ENCODE data around the gene TPM1.

Gene TPM1

DNA sequence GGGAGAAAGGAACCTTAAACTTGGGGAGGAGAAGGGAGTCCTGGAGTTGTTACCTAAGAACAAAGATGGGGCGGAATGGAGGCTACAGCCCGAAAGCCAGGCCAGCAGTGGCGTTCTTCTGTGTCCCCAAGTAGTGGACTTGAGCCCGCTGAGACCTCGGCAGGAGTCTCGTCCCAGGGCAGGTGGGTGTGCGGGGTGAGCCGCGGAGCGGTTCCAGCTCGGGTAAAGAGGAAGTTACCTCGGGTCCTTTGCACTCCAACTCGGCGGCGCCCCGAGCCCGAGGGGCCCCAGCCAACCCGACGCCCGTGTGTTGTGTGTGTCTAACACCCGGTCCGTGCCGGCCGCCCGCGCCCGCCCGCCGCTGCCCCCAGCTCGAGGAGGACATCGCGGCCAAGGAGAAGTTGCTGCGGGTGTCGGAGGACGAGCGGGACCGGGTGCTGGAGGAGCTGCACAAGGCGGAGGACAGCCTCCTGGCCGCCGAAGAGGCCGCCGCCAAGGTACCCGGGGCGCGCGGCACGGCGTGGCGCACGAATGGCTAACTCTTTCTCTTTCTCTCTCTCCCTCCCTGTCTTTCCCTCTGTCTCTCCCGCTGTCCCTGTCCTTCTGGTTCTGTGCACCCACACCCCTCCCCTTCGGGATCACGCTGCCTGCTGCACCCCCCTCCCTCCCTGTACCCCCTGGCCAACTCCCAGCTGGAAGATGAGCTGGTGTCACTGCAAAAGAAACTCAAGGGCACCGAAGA is 959 bp downstream of the TPM1 start:
- TF ChIP-seq, protein P1, sequence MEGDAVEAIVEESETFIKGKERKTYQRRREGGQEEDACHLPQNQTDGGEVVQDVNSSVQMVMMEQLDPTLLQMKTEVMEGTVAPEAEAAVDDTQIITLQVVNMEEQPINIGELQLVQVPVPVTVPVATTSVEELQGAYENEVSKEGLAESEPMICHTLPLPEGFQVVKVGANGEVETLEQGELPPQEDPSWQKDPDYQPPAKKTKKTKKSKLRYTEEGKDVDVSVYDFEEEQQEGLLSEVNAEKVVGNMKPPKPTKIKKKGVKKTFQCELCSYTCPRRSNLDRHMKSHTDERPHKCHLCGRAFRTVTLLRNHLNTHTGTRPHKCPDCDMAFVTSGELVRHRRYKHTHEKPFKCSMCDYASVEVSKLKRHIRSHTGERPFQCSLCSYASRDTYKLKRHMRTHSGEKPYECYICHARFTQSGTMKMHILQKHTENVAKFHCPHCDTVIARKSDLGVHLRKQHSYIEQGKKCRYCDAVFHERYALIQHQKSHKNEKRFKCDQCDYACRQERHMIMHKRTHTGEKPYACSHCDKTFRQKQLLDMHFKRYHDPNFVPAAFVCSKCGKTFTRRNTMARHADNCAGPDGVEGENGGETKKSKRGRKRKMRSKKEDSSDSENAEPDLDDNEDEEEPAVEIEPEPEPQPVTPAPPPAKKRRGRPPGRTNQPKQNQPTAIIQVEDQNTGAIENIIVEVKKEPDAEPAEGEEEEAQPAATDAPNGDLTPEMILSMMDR (conservative IDR thresholded peaks at IDR 0.05; ENCODE audit: control insufficient read depth, insufficient read depth, low read depth, low read length), result no peak
- no peak for DNase-seq (ENCODE audit: low read depth)
- peak overlapping the region; percentile 69 for H3K4me3 ChIP-seq (ENCODE audit: control insufficient read depth, low read depth, low read length)

DNA sequence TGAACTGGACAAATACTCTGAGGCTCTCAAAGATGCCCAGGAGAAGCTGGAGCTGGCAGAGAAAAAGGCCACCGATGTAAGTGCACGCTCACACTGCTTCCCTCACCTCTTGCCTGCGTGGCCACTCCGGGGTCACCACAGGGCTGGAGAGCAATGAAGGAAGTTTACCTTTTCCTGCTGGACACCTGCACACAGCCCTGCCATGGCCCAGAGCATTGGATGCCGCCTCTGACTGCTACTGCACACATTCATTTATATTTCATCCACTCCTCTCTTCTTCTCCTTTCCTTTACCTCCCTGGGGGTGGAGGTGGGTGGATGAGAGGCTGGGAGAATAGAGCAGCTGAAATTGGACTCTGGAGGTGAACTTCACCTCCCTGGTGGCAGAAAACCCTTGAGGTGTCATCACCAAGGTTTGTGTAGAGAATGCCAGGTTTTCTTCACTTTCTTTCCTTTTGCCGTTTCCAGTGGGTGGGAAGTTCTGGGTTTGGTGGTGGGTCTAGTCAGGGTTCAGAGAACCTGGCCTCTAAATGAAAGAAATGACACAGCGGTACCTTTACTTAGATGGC is 1.6 kb downstream of the TPM1 start:
- no peak for DNase-seq (ENCODE audit: low read depth)
- peak overlapping the region; percentile 69 for H3K4me3 ChIP-seq (ENCODE audit: control insufficient read depth, low read depth, low read length)
- TF ChIP-seq, protein P1 (conservative IDR thresholded peaks at IDR 0.05; ENCODE audit: control insufficient read depth, insufficient read depth, low read depth, low read length), result no peak

DNA sequence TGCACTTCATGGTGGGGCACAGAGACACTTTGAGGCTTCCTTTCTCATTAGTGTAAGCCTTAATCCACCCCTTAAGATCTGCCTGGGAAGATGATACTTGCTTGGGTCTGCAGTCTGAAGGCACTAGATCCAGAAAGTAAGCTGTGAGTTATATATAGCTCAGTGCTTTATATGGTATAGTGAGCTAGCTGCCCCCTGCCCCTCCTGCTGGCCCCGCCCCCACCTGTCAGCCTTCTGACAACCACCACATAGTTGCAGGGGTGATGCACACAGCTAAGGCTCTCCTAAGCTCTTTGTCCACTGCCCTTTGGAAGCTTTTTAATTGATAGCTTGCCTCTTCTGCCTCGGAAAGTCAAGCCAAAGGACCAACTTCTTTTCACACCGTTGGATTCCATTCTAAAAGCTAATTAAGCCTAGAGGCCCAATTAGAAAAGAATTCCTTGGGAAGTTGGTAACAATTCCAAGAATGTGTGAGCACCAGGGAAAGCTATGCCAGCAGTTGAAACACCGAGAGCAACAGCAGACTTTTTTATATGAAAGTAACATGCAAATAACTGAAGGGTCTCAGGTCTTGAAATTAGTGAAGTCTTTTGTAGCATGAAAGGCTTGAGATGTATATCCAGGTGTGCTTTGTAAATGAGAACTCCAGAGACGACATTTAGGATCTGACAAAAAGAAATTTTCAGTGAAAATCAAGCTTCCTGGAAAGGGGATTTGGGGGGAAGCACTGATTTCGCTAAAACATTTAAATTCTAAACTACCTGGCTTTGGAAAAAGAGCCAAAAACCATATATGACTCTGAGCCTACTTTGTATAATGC is 2.3 kb downstream of the TPM1 start:
- DNase-seq (ENCODE audit: low read depth), result no peak
- TF ChIP-seq, protein P1 (conservative IDR thresholded peaks at IDR 0.05; ENCODE audit: control insufficient read depth, insufficient read depth, low read depth, low read length), result no peak
- H3K4me3 ChIP-seq (ENCODE audit: control insufficient read depth, low read depth, low read length), result no peak overlapping the region

DNA sequence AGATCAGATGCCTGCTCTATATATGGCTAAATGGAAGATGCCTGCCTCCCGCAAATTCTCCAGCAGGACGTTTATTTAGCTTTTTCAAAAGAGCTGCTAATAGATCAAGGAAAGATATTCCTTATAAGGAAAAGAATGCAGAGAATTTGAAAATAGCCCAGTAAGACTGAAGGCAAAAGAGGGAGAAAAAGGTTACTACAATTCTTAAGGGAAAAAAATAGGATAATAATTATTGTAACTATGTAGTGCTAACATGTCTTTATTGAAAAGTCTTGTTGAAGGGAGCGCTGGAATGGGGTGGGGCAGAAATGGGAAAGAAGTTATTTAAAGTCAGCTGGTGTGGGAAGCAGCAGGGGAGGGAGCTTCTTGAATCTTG is 2.9 kb downstream of the TPM1 start:
- no peak for DNase-seq (ENCODE audit: low read depth)
- H3K4me3 ChIP-seq (ENCODE audit: control insufficient read depth, low read depth, low read length), result no peak overlapping the region
- TF ChIP-seq, protein P1 (conservative IDR thresholded peaks at IDR 0.05; ENCODE audit: control insufficient read depth, insufficient read depth, low read depth, low read length), result no peak

DNA sequence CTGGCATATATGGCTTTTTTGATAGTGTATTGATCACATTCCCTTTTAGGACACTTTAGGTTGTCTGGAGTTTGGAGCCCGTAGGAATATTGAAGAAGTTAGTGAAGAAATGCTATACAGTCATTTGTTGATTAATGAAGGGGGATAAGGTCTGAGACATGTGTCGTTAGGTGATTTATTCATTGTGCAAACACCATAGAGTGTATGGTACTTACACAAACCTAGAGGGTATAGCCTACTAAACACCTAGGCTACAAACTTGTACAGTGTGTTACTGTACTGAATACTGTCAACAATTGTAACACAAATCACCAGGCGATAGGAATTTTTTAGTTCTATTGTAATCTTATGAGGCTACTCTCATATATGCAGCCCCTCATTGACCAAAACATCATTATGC is 3.3 kb downstream of the TPM1 start:
- TF ChIP-seq, protein P1 (conservative IDR thresholded peaks at IDR 0.05; ENCODE audit: control insufficient read depth, insufficient read depth, low read depth, low read length), result no peak
- DNase-seq (ENCODE audit: low read depth), result no peak
- H3K4me3 ChIP-seq (ENCODE audit: control insufficient read depth, low read depth, low read length), result no peak overlapping the region

DNA sequence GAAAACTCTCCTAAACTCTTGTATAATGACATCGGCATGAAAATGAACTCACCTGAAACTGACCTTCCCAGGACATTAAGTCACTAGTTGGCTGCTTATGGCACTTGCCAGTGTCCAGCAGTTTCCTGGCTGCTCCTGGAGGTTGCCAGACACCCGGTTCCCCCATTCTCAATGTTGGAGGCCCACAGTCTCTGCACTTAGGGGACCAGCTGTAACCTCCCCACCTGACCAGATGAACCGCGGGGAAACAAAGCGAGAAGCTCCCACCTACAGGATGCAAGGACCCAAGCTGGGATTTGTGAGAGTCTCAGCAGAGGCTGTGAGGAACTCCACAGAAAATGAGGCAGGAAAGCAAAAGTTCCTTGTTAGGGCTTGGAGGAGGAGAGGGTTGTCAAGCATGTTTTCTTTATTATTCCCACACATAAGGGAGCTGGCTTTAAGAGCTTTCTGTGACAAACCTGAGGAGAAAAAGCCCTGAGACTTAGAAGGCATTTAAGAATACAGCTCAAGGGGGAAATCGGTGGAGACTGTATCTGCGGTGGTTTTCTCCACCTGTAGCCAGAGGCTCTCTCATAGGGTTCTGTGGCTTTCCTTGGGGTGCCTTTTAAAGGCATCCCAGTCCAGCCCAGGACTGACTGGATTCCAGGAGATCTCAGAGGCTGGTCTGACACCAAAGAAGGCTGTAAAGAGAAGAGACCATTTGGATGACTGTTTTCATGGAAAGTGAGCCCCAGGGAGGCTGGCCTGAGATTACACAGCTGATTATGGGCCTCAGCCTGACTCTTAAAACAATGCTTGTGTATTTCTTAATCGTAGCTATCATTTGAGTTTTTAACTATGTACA is 4.6 kb downstream of the TPM1 start:
- no peak for DNase-seq (ENCODE audit: low read depth)
- peak overlapping the region; percentile 58 for H3K4me3 ChIP-seq (ENCODE audit: control insufficient read depth, low read depth, low read length)
- TF ChIP-seq, protein P1 (conservative IDR thresholded peaks at IDR 0.05; ENCODE audit: control insufficient read depth, insufficient read depth, low read depth, low read length), result no peak

Measured in fibroblast of mammary gland (primary cell).